HG03575 (cell line): Measurements from ENCODE around the gene HAO1.

Source experiments
- ATAC-seq: cut with Tn5 transposase; IDR thresholded peaks from one replicate; pipeline ENCODE4 v1.9.1; 2021; ENCODE audit not compliant: unreplicated experiment, insufficient number of reproducible peaks, low FRiP score; ENCODE audit errors: extremely low read depth

The HAO1 gene

GRCh38 chr20:7935027-7935551, 5.2 kb downstream of the HAO1 start:
- ATAC-seq = peak; percentile 64

- ATAC-seq = no peak
These were observed 6.9 kb downstream of the HAO1 start for GRCh38 chr20:7933346-7933745.

- no peak for ATAC-seq
These were observed 9.9 kb downstream of the HAO1 start for GRCh38 chr20:7930343-7930742.

GRCh38 chr20:7926767-7927166, 13.5 kb downstream of the HAO1 start:
- ATAC-seq = no peak

- ATAC-seq = no peak
These were observed 13.9 kb downstream of the HAO1 start for GRCh38 chr20:7926323-7926722.

GRCh38 chr20:7924692-7925091, 15.6 kb downstream of the HAO1 start:
- ATAC-seq = no peak

- no peak for ATAC-seq
These were observed 23.6 kb downstream of the HAO1 start for GRCh38 chr20:7916648-7917047.

GRCh38 chr20:7912551-7912950, 27.7 kb downstream of the HAO1 start:
- no peak for ATAC-seq

- no peak for ATAC-seq
These were observed 28.5 kb downstream of the HAO1 start for GRCh38 chr20:7911586-7912330.

- no peak for ATAC-seq
These were observed 31.4 kb downstream of the HAO1 start for GRCh38 chr20:7908905-7909304.

- no peak for ATAC-seq
These were observed 36.8 kb downstream of the HAO1 start for GRCh38 chr20:7903429-7903828.

GRCh38 chr20:7902879-7903278, 37.4 kb downstream of the HAO1 start:
- no peak for ATAC-seq

- no peak for ATAC-seq
These were observed 42.4 kb downstream of the HAO1 start for GRCh38 chr20:7897781-7898364.

GRCh38 chr20:7893014-7893730, 47.1 kb downstream of the HAO1 start:
- ATAC-seq = no peak

- no peak for ATAC-seq
These were observed 48.6 kb downstream of the HAO1 start for GRCh38 chr20:7891705-7892104.

GRCh38 chr20:7889736-7890135, 50.5 kb downstream of the HAO1 start:
- ATAC-seq = no peak

- ATAC-seq = no peak
These were observed 56.5 kb downstream of the HAO1 start for GRCh38 chr20:7883741-7884140.

- ATAC-seq = no peak
These were observed 56.9 kb downstream of the HAO1 start for GRCh38 chr20:7883309-7883708.

GRCh38 chr20:7882076-7882475, 58.2 kb downstream of the HAO1 start:
- no peak for ATAC-seq

GRCh38 chr20:7881551-7881950, 58.7 kb downstream of the HAO1 start:
- no peak for ATAC-seq
